AG10803 (cell line): ENCODE data around the gene CD99.
A peak's percentile ranks its signal among the peaks of the same experiment; 100 is the strongest.

ENCODE experiments used
- DNase-seq: peaks from one replicate; pipeline ENCODE4 v3.0.0; 2010; ENCODE audit warnings: low read depth
- H3K4me3 ChIP-seq: 2 replicates; pipeline ENCODE4 v1.5.1; 2011; ENCODE audit warnings: mild to moderate bottlenecking, low read length, control low read depth
- TF ChIP-seq, protein P1 (sequence below): conservative IDR thresholded peaks from 2 replicates; pipeline ENCODE4 v1.5.1; 2011; ENCODE audit warnings: mild to moderate bottlenecking, low read length, control low read depth, inconsistent platforms

The CD99 gene

DNA sequence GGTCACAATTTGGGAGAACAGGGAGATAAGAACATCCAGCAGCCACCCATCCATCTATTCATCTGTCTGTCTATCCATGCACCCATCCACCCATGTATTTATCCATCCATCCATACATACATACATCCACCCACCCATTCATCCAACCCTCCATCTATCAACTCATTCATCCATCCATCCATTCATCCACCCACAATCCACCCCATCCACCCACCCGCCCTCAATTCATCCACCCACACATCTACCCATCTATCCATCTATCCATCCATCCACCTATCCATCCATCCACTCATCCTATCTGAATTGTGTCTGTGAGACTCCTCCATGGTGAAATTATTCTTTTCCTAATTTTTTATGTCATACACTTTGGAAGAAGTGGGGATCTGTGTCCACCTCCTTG is 6.8 kb upstream of the CD99 start:
- TF ChIP-seq, protein P1, sequence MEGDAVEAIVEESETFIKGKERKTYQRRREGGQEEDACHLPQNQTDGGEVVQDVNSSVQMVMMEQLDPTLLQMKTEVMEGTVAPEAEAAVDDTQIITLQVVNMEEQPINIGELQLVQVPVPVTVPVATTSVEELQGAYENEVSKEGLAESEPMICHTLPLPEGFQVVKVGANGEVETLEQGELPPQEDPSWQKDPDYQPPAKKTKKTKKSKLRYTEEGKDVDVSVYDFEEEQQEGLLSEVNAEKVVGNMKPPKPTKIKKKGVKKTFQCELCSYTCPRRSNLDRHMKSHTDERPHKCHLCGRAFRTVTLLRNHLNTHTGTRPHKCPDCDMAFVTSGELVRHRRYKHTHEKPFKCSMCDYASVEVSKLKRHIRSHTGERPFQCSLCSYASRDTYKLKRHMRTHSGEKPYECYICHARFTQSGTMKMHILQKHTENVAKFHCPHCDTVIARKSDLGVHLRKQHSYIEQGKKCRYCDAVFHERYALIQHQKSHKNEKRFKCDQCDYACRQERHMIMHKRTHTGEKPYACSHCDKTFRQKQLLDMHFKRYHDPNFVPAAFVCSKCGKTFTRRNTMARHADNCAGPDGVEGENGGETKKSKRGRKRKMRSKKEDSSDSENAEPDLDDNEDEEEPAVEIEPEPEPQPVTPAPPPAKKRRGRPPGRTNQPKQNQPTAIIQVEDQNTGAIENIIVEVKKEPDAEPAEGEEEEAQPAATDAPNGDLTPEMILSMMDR = no peak
- no peak overlapping the region for H3K4me3 ChIP-seq
- no peak for DNase-seq

DNA sequence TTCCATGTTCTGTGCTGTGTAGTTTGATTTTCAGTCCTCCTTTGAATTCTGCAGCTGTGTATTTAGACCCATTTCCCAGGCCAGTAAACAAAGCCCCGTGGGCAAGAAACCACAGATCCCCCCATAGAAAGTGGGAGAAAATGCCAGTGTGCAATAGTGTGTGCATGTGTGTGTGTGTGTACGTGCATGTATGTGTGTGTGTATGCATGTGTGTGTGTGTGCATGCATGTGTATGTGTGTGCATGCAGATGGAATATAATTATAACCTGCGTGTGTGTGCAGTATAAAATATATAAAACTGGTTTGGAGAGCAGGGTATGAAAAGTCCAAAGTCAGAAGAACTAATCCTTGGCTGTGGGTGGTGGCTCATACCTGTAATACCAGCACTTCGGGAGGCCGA is 5.2 kb upstream of the CD99 start:
- TF ChIP-seq, protein P1 = no peak
- DNase-seq = no peak
- no peak overlapping the region for H3K4me3 ChIP-seq

DNA sequence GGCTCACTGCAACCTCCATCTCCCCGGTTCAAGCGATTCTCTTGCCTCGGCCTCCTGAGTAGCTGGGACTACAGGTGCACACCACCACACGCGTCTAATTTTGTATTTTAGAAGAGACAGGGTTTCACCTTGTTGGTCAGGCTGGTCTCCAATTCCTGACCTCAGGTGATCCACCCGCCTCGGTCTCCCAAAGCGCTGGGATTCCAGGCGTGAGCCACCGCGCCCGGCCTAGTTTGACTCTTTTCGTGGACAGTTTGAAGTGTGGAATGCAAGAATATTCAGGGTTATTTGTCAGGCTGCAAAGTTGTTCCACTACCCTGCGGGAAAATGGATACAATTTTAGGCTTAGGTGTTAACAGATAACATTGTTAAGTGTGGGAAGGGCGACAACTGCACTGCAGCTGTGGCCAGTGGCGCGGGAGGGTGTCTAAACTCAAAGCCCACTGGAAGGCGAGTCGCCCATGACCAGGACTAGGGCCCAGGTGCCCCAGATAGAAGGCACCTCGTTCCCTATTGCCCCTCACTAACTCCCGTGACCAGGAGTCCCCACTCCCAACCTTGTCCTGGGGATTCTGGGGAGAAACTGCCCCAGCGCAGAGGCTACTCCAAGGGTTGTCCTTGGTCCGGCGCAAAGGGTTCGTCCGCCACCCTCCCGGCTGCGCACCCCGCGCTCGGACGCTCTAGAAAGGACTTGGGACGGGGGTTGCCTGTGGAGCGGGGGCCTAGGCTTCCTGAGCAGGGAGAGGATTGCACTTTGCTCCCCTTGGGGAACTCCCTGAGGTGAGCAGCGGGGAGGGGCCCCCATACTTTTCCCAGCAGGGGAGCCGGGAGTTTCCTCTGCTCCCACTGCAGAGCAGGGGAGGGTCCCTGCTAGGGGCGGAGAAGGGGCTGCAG is 1.1 kb upstream of the CD99 start:
- TF ChIP-seq, protein P1 = no peak
- DNase-seq = no peak
- no peak overlapping the region for H3K4me3 ChIP-seq

DNA sequence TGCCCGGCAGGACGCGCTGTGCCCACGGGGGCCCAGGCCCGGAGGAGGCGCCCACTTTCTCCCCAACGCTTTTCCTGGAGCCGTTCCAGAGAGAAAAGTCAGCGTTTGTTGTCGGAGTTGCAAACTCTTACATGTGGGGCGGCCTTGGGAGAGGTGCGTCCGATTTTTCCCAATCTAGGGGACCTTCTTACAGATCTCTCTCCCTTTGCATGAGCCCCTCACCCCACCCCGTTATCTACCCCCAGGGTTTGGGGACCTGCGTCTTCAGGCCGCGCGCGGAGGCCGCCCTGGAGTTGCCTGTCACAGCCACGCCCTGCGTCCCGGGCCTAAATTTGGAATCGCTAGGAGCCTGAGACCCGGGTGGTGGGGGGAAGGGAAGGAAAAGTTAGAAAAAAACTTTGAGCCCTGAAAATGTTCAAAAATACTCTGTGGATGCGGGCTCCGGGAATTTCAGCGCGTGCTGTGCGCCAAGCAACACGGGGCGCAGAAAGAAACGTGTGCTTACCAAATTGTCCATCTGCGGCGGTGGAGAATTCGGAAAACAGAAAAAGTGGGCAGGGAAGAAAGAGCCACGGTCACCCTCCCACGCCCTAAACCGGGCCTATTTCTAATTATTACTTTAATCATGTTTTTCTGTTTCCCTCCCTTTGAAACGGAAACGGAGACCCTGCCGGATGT is 587 bp downstream of the CD99 start:
- H3K4me3 ChIP-seq = peak overlapping the region; percentile 82
- peak; percentile 47 for DNase-seq
- TF ChIP-seq, protein P1 = no peak

DNA sequence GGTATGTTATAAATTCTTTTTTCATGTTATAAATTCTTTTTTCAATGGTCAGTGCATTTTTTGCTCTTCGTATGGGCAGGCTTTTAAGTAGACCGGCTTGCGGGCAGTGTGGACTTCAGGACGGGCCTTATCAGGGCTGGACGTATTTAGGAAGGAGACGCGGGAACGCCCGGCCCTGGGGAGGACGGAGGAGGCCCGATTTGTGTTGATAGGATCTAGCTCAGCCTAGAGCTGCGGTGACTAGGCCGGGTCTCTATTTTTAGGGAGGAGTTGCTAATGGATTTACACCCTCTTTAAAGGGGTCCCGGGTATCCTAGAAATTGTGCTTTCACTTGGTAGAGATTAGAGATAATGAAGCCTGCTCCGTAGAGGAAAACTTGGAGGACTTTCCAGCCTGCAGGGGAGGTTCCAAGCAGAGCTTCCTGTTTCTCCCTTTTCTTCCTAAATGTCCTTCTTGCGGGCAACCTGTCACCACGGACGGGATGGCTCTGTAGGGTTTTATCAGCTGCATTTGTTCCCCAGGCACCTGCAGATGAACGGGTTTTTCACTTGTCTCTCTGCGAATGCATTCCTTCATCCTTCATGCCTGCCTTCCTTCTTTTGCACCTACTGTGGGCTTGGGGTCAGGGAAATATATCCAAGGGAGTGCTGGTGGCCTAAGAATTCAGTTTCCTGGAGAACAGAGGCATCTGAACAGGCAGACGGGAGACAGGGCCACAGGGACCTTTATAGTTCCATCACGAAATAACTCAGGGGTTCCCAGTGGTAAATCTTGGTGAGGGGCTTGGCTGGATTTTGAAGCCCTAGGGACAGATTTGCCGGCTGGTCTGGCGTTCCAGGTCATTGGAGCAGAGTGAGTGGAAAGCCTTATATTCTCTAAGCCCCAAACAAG is 1.4 kb downstream of the CD99 start:
- TF ChIP-seq, protein P1 = no peak
- peak overlapping the region; percentile 82 for H3K4me3 ChIP-seq
- DNase-seq = peak; percentile 62

DNA sequence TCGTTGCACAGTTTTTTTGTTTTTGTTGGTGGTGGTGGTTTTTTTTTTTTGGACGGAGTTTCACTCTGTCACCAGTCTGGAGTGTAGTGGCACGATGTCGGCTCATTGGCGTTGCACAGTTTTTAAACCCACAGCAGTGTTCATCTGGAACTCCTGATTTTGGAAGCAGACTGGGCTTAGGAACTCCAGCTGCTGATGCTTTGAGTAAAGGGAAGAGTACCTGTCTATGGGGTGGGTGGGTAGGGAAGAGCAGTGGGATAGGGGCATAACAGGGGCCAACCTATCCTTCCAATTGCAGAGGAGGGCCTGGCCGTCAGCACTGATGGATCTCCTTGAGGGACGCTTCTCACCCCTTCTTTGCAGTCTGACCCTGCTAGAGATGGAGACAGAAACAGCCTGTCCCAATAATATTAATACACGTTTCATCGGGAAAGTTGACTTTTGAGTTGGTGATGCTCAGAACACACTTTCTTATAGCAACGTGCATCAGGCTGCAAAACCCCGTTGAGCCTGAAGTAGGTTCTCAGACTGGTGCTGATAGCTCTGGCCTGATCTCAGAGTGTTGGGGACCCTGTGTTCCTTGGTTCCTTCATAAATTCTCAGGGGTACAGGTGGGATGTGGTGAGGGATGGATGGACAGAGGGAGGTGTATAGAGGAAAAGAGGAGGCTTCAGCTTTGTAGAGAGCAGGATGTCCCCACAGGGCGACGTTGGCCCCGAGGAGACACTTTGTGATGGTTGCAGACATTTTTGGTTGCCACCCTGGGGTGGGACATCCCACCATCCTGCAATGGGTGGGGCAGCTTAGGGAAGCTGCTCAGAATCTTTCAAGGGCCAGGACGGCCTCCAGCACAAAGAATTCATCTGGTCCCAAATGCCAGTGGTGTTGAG is 2.3 kb downstream of the CD99 start:
- TF ChIP-seq, protein P1 = no peak
- no peak for DNase-seq
- peak overlapping the region; percentile 82 for H3K4me3 ChIP-seq
